Activated T-helper 9 cell treated with anti-CD3 and anti-CD28 coated beads, Interleukin-2, amount 50 U/mL, for 16 hours (primary cell): Measurements from ENCODE around the gene LSS.
A peak's percentile ranks its signal among the peaks of the same experiment; 100 is the strongest.

Experiments used
- DNase-seq: peaks from one replicate; pipeline ENCODE4 v3.0.0-alpha.2; 2020; ENCODE audit warnings: low read depth

Gene LSS

DNA sequence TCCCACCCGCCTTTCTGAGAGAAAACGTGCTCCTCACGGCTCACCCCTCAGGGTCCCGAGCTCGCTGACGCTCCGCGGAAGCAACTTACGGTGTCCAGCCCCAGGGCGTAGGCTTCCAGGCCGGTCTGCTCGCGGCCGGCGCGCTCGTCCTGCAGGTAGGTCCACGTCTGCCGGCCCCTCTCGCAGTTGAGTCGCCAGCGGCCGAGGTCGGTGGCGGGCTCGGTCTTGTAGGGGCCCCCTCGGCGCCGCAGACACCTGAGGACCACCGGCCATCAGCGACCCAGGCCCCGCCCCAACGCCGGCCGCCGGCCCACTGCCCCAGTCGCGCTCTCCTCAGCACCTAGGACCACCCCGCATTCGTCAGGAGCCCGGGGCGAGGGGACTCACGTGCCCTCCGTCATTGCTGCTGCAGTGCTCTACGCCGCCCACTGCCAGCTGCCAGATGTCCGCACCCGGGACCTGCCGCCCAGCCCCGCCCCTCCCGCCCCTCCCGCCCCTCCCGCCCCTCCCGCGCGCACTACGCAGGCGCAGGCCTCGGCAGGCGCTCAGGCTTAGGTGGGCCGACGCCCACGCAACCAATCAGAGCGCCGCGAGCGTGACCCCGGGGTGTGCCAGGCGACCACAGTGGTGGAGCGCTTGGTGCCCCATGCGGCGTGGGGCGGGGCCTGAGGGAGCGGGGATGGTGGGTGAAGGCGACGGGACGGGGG, at the start of gene LSS:
LSS (minus strand) TSS at position 430 of the 707 bp plus-strand sequence; CDS start at position 401, 29 bp downstream.
- DNase-seq, result peak; percentile 96

DNA sequence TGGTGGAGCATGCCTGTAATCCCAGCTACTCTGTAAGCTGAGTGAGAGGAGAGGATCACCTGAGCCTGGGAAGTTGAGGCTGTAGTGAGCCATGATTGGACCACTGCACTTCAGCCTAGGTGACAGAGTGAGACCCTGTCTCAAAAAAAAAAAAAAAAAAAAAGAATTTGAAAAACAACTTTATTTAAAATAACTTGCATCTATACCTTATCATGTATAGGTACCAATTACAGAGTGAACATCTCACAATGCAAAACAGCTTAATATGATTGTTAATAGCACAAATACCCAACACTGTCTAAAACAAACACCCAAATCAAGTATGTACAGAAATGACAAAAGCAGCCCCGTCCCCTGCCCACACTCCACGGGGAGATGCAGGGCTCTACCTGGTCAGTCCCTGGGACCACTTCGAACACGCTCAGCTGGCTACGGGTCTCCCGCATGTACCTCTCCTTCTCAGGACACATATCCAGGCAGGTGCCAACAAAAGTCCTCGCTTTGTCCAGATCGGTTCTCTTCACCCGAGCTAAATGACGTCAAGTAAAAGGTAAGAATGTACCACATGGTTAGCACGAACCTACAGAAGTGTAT, 46.3 kb upstream of the LSS start:
- DNase-seq, result no peak

DNA sequence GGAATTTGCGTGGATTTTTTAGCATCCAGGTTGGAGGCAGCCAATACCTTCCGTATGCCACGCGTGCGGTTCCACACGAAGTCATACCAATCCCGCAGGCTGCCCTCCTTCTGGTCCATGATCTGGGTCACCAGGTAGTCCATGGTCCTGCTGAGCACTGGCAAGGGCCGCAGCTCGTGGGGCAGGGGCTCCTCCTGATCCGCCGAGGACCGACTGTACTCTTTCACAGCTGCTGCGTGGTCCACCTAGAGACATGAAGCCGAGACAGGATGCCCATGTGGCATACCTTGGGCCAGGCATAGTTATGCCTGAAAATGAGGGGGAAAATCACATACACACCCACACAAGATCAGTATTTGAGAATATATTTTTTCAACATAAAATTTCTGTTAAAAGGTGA, 44.8 kb upstream of the LSS start:
- DNase-seq, result no peak

DNA sequence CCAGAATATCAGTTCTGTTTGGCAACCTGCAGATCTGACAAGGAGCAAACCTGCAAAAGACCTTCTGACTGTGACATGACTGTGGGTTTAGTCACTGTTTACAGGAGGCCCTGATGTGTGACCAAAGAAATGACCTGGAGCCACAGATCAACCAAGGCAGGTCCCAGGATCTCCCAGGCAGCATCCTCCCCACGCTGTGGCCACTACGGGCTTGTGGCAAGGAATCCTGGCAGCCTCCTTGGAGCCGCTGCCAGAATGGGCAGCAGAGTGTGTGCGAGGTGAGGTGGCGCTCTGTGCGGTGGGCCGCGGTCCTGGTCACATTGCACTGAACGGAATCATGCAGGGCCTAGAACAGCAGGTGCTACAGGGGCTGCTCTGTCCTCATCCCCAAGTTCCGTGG, 40.9 kb upstream of the LSS start:
- DNase-seq, result no peak

DNA sequence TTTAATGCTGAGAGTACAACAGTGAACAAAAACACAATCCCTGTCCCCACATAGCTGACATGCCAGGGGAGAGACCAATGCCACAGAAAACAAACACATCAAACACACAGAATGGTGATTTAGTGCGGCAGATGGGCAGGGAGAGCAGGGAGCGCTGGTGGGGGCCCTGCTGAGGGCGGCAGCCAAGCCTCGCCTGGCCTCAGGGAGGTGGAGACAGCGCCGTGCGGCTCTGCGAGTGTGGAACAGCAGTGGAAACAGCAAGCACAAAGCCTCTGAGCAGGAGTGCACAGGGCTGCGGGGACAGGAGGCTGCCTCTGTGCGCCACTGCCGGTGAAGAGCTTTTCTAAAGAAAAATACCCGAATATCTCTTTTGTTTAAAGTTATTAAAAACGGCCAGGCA, 39.8 kb upstream of the LSS start:
- DNase-seq, result no peak

DNA sequence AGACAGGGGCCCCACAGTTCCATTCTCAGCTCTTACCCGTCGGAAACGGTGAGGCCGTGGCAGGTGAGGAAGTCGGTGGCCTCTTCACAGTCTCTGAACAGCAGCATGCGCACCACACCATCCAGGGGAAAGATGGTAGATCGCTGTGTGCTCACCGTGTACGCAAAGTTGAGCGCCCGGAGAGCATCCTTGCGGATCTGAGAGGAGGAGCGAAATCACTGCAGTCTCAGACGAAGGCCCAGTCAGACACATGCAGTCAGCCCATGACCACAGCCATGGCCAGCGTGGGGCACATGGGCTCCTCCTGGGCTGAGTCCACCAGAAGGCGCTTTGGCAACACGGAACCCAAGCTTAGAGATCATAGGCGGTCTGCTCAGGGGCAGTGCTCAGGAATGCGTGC, 38.4 kb upstream of the LSS start:
- DNase-seq, result no peak

DNA sequence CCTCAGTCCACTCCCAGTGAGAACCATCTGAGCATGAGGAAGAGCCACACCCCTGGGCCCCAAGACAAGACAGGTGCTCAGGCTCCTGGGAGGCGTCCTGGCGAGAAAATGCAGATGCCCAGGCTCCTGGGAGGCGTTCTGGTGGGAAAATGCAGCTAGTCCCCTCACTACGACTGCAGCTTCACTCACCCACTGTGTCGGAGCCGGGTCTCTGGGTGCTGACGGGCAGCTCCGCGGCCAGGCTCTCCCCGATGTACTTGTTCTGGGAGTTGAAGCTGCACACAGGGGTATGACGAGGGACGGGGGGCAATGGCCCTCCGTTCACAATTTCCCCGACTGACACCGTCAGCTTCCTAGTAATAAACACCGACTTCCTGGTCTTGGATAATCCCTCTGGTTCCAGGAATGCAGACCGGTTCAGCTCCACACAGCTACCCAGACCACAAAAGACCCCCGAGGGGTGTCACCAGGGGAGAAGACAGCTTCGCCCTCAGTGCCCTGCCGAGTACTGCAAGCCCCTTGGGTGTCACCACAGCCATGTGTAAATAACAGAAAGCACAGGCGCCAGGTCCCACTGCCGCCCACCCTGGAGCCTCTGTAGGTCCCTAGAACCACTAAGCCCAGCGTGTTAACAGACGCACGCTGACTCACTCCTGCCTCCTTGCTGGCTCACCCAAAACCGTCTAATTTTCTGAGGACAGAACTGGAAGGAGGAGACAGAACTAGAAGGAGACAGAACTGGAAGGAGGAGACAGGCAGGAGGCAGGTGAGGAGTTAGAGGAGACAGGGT, 37.4 kb upstream of the LSS start:
- no peak for DNase-seq

DNA sequence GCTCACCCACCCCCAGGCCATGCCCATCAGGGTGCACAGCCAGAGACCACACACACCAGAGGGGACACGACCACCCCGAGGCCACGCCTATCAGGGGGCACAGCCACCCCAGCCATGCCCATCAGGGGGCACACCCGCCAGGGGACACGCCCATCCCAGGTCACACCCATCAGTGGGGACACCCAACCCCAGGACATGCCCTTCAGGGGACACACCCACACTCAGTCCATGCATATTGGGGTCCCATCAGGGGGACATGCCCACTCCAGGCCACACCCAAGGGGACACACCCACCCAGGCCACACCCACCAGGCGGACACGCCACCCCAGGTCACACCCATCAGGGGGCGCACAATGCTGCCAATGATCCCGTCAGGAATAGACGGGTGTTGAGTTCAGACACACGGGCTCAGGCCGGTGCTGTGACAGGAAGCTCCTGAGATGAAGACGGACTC, 36.1 kb upstream of the LSS start:
- no peak for DNase-seq

DNA sequence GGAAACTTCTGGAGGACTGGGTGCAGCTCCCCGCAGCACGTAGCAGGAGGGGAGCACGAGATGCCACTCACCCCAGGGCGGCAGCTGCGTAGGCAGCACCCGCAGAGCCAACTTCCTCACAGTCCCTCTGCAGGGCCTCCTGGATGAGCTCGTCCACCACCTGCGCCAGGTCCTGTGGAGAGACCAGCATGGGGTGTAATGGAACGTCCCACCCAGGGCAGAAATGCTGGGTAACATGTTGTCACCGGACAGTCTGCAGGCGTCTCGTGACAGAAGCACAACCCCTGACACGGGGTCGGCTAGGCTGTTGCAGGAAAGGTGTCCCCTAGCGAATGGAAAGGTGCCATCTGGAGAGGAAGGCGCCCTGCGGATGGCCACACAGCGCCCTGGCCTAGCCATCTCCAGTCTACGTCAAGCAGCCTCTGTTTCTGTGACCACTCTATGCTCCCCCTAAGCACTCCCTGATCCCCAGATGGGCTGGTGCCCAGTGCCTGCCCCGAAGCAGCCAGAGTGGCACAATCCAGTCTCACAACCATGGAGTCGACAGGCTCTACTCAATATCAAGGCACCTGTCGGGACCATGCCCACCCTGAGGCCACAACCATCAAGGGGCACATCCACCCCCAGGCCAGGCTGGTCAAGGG, 35.6 kb upstream of the LSS start:
- DNase-seq, result no peak

DNA sequence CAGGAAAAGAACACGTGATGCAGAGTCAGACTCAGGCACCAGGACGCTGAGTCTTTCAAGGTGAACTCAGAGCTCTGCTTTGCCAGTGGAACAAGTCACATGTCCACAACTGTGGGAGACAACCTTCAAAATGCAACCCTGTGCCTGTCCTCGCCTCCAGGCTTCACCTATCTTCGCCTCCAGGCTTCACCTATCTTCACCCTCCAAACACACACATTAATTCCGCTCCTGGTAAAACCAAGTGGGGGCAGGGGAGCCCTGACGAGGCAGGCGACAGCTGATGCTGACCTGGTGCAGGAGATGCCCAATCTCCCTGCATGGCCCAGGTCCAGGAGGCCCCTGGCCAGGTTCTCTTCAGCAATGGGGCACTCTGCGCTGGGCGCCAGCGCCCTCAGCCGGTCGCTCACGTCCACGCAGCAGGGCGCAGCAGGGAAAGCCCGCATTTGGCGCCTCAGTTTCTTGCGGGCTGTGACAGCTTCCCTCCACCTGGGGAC, 28.0 kb upstream of the LSS start:
- no peak for DNase-seq

DNA sequence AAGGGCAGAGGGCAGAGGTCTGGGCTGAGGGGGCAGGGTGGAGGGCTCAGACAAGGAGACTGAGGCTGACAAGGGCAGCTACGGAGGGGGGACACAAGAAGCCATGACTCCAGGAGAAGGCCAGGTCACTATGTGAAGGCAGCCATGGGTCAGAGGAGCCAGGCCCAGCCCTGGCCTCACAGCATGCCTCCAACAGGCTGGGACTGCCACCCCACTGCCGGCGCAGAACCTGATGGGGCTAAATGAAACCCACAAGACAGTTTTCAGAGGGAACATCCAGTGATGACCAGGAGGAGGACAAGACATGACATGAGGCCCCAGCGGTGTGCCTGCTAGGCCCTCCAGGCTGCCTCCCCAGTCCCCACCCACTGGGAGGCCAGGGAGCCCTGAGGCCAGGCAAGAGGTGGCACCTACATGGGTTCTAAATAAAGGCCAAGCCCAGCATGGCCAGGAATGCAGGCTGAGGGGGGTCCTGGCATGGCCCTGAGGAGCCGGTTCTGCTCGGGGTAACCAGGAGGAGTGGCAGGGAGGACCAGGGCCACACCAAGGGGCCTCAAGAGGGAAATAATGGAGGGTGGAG, 27.3 kb upstream of the LSS start:
- DNase-seq, result no peak

DNA sequence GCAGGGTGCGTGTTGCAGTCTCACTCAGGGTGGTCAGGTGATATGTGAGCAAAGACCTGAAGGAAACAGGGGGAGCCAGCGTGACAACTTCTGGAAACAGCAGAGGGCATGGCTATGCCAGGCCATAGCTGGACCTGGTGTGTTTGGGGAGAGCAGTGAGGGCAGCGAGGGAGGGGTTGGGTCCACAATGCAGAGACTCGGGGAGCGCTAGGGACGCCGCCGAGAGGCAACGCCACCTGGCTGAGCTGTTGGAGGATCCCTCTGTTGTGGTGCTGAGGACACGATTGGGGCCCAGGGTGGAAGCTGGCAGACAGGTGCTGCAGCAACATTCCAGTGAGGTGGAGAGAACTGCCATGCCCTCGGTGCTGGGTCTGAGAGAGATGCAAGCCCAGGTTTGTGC, 26.6 kb upstream of the LSS start:
- no peak for DNase-seq

DNA sequence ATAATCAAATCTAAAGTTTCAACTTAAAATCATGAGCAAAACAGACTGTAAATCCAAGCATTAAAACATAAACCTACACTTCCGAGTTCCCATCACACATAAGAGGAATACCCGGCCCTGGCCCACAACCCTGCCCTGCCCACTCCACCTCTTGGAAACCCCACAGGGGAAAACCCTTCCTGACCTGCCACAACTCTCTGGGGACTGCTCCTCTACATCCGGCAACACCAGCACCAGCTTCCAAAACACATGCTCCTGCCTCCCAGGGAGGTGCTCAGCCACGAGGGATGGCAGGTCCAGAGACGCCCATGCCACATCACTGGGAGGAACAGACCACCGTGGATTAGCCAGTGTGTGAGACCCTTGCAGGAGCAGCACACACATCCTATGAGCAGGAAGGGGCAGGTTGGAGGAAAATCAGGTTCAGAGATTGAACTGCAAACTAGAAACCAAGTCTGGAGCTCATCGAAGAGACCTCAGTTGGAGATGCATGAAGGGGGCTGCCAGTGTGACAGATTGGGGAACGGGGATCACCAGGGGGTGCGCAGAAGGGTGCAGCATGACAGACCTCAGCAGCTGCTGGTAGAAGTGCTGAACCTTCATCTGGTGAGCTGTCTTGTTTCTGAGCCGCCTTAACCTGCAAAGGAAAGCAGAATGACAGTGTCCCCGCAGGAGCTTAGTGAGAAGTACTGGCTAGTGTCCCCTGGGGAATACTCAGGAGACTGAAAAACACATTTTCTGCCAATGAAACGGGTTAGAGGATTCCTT, 25.8 kb upstream of the LSS start:
- DNase-seq, result no peak

DNA sequence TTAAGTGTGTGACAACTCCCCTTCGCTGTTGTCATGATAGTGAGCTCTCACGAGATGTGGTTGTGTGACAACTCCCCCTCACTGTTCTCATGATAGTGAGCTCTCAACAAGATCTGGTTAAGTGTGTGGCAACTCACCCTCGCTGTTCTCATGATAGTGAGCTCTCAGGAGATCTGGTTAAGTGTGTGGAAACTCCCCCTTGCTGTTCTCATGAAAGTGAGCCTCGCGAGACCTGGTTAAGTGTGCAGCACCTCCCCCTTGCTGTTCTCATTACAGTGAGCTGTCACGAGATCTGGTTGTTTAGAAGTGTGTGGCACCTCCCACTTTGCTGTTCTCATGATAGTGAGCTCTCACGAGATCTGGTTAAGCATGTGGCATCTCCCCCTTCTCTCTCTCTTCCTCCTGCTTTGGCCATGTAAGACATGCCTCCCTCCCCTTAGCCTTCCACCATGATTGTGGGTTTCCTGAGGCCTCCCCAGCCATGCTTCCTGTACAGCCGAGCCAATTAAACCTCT, 25.1 kb upstream of the LSS start:
- peak; percentile 17 for DNase-seq

DNA sequence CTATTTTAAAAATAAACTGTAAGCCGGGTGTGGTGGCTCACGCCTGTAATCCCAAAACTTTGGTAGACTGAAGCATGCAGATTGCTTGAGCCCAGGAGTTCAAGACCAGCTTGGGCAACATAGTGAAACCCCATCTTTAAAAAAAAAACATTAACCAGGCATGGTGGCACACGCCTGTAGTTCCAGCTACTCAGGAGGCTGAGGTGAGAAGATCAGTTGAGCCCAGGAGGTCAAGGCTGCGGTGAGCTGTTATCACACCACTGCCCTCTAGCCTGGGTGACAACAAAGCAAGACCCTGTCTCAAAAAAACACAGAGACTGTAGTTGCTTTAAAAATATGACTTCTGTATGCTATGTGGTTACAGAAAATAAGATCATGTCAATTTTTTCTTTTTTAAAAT, 24.3 kb upstream of the LSS start:
- no peak for DNase-seq

DNA sequence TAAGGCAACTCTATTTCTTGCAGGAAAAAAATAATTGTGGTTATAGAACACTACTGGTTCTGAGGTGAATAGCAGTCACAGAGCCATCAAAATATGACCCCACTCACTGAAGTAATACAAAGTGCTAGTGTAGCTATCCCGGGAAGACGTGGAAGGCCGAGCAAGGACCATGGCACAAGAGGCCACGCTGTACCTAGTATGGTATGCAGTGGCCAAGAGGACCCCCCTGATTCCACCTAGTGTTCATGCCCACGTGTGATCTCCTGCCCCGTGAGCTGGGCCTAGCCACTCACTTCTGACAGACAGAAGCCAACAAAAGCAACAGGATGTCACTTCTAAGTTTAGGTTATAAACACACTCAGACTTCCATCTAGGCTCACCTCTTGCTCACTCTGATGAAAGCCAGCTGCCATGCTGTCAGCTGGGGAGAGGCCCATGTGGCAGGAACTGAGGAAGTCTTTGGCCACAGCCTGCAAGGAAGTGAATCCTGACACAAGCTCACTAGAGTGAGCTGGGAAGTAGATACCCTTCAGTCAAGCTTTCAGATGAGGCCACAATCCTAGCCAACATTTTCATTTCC, 21.7 kb upstream of the LSS start:
- DNase-seq, result no peak

DNA sequence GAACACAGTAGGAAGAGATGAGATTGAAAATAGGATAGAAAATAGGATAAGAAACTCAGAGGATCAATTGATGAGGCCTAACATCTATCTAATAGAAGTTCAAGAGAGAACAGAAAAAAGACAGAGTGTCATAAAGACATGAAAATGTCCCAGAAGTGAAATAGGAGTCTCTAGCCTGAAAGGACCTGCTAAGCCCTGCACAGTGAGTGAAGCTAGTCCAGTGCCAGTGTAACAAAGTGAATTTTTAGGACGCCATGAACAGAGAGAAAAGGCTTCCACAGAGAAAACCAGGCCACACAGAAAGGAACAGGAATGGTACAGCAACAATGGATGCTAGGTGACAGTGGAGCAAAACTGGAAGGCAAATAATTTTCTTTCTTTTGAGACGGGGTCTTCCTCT, 20.3 kb upstream of the LSS start:
- DNase-seq, result no peak

DNA sequence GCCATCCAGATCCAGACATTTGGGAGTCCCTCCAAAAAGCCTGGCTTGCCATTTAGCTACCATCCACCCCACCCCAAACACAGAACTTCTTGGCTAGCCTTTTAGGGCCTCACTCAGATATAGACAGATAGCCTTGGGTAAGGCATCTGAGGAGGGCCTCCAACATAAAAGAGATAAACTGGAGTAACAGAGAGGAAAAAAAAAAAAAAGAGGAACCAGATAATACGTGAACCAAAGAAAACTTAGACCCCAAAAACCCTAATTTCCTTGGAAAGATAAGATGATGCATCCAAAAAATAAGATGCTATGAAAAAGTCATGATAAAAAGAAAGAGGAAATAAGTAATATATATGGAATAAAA, 19.8 kb upstream of the LSS start:
- no peak for DNase-seq

DNA sequence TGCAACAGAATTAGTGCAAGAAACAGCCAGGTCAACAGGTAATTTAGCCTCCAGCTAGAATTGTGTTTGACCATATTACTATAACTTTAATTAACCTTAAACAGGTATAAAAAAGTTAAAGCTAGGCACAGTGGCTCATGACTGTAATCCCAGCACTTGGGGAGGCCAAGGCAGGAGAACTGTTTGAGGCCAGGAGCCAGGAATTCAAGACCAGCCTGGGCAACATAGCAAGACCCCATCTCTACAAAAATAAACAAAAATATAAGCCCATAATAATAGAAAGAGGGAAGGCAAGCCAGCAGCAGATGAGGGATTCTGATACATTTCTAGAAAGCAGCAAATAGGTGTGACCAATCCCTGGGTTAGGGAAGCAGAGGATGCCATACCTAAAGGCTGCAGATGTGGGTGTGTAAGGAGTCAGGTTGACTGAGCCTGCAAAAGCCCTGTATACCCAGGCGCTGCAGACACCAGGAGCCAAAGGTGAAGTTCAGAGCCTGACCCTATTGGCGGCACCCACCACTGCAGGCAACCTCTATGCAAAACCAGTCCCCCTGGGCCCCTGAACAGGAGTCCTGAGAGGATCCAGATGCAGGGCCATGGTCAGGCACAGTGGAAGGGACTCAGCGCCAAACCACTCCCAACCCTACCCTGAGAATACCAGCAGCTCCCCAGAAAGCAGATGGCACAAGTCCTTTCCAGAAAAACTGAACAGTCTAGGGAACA, 19.3 kb upstream of the LSS start:
- no peak for DNase-seq

DNA sequence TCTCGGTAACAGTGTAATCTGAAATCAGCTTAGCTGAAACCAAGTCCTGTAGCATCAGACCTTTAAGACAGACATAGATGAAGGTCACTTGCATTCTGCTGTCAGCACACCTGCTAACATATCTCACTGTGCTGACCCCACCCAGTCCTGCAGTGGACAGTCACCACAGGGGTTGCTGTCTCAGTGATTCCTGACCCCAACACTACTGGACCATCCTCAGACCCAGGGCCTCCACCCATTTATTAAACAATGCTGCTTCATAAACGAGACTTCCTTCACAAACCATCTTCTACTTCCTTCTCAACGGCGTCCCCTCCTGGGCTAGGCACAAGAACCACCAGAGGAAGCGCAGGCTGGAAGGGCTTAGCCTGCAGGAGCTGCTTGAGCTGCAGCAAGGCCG, 17.8 kb upstream of the LSS start:
- DNase-seq, result no peak
